GM21576 (cell line): ENCODE measurements around the gene CSH1.
"Not testable (repeated sequence)": the region's sequence is repeated elsewhere in the genome, so short reads cannot be mapped to it uniquely, and the experiment has no call there.

ENCODE experiments used
- ATAC-seq: cut with Tn5 transposase; IDR thresholded peaks from one replicate; pipeline ENCODE4 v1.9.1; 2021; ENCODE audit warnings: mild to moderate bottlenecking, moderate library complexity; ENCODE audit not compliant: unreplicated experiment

Gene CSH1

DNA sequence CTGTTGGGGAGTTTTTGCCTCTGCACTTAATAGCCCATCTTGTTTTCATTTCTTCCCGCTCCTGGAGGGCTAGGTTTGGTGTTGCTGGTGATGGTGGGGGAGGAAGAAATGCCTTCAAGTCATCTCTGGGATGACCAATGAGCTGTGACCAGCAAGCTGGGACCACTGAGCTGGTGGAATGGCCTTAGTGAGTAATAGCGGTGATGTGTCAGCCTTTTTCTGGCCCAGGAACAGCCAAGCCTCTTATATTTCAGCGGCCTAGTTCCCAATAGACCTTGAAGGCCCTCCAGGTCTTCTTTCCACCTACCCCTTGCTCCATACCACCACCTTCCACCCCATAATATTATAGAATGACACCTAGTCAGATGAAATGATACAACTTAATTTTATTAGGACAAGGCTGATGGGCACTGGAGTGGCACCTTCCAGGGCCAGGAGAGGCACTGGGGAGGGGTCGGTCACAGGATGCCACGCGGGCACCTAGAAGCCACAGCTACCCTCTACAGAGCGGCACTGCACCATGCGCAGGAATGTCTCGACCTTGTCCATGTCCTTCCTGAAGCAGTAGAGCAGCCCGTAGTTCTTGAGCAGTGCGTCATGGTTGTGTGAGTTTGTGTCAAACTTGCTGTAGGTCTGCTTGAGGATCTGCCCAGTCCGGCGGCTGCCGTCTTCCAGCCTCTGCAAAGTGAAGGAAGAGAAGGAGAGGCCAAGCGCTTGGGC, 24.6 kb downstream of the CSH1 start:
- not testable (repeated sequence) for ATAC-seq

DNA sequence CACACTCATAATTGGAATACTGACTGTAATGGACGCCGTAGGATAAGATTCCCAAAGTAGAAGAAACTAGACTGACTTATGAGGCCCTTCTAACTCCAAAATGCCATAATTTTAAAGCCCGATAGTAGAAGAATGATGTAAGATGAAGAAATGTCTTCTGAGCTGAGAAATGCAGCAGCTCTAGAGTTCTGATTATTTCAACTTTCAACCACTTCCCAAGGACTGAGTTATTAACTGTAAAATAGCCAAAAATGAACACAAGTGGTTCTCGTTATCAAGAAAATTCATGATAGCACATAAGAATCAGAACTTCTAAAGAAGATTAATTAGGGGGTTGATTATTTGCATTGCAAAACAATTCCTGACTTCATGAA, 26.1 kb downstream of the CSH1 start:
- ATAC-seq: not testable (repeated sequence)

DNA sequence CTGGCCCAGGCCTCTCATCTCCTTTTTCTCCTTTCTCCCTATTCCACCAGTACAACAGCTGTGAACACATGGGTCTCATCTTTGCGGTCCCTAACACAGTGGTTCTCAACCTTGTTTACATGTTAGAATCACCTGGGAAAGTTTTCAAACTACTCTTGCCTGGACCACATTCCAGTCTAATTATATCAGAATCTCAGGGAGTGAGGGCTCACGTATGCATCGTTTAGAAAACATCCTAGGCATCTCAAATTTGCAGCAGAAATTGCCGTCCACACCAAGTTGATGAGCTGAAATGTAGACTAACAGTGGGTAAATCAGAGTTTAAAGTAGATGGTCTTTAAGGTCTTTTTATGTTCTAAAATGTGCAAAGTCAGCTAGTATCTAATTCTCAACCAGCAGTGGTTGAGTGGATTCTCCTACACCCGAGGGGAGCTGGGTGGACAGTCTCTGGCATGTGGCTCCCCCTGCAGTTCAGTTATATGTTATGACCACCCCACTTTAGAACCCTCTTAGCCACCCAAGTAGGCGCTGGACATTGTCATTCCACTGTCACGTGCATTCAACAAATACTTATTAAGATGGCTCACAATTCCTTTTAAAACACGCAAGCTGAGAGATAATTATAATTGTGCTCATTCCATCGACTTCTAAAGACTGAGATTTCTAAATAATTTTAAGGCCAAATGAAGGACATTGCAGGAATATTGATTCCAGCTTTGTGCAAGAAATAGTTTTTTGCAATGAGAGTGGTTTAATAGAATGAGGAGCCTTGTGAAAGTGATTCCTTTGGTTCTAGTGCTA, 26.7 kb downstream of the CSH1 start:
- not testable (repeated sequence) for ATAC-seq

GRCh38 chr17:63866625-63867024, 29.7 kb downstream of the CSH1 start:
- ATAC-seq: not testable (repeated sequence)

DNA sequence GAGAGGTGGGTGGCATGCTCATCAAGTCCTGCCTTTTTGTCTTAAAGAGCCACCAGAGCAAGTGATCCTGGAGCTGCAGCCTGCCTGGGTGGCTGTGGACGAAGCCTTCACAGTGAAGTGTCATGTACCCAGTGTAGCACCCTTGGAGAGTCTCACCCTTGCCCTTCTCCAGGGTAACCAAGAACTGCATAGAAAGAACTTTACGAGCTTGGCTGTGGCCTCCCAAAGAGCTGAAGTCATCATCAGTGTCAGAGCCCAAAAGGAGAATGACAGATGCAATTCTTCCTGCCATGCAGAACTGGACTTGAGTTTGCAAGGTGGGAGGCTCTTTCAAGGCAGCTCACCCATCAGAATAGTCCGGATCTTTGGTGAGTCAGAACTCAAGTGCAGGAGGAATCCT, 37.1 kb downstream of the CSH1 start:
- ATAC-seq: no peak

DNA sequence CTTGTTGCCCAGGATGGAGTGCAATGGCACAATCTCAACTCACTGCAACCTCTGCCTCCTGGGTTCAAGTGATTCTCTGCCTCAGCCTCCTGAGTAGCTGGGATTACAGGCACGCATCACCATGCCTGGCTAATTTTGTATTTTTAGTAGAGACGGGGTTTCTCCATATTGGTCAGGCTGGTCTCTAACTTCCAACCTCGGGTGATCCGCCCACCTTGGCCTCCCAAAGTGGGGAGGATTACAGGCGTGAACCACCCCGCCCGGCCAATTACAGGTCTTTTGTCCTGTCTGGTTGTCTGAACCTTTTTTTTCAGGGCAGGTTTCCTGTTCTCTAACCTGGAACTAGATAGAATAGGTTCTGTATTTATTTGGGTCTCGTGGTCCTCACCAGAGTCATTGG, 39.9 kb downstream of the CSH1 start:
- ATAC-seq: not testable (repeated sequence)

- ATAC-seq: no peak
Measured at GRCh38 chr17:63855185-63855584, 41.2 kb downstream of the CSH1 start.

DNA sequence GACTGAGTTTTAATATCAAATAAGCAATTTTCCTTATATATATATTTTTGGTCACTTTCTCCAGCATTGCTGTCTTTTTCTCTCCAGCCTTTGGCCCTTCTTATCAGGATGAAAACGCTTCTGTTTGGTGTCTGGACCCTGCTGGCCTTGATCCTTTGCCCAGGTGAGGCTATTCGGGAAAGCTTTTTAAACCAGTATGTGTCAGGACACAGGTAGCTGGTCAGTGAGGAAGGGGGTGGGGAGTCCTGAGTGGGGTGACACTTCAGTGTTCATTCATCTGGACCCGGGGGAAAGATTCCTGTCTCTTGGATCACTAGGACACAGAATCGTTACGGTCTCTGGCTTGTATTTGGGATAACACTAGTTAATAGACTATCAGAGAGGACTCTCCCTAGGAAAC, 41.7 kb downstream of the CSH1 start:
- ATAC-seq: no peak

GRCh38 chr17:63853260-63853659, 43.1 kb downstream of the CSH1 start:
- no peak for ATAC-seq

DNA sequence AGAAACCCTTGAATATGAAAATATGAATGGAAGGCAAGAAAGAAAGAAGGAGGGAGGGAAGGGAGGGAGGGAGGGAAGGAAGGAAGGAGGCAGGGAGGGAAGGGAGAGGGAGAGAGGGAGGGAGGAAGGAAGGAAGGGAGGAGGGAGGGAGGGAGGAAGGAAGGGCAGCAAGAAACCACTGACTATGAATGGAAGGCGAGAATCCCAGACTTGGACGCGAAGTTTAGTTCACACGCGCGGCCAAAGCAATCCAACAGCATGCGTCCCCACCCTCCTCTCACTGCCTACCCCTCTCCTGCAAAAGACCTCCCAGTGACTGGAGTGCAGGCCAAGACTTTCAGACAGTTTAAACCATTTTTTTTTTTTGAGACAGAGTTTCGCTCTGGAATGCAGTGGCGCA, 46.0 kb downstream of the CSH1 start:
- no peak for ATAC-seq

DNA sequence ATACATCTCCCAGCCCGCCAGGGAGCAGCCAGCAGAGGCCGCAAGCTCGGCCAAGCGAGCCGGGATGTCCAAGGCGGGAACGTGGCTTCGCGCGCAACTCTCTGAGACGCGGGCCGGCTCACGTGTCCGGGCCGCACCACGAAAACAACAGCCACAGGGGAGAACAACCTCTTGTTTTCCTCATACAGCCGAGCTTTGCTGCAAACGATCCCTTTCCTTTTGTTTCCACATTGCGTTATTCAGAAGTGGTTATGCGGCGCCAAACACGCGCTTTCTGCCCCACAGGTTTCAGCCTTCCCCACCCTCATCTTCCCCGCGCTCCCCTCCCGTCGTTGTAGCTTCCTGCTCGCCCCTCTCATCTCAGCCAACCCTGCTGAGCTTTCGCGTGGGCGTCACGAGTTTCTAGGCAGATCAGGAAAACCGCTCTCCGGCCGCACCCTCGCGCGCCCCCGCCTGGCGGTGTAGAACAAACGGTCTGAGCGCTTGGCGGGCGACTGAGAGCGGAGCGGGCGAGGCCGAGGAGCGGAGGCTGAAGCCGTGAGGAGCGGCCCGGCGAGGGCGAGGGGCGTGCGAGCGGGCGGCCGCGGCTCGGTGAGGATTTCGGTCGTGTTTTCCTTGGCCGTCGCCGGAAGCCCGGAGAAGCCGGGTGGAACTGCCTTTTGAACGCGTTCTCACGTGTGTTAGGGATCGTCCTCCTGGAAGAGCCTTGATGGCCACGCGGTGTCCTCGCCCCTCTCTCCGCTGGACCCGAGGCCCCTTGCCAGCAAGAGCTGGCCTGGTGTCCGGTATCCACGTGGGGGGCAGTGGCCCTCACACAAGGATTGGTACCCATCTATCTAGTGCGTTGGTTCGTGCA, 47.3 kb downstream of the CSH1 start:
- ATAC-seq: peak; percentile 82

DNA sequence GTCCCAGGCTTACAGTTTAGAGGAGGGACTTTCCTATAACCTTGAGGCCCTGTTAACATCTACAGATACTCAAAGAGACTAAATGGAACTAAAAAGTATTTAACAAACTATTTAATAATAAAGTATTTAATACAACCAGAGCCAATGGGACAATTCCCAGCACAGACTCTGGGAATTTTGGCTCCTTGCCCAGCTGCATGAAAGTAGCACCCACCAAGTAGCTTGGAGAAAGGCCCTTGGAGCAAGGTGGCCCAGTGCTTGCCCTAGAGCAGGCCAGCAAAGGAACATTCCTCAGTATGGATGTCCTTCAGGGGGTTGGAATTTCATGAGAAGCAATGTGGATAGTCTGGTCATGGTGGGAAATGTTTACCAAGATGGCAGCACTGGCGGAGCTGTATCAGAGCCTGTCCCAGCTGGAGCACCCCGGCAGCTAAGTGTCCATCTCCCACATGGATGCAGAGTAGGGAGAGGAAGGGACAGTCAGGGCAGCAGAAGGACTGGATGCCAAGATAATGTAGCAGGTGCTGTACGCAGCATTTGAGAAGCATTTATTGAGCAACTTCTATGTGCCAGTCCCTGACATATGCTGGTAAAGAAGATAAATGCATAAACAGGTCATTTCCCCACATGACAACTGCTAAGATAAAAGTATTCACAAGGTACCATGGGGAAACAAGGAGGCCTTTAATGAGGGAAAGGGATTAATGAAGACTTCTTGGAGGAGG, 48.7 kb downstream of the CSH1 start:
- ATAC-seq: no peak

- ATAC-seq: no peak
Measured at GRCh38 chr17:63845509-63845908, 50.9 kb downstream of the CSH1 start.
